HCT116 (cell line): ENCODE data around the gene TP53TG3F.
"Not testable (repeated sequence)": the region's sequence is repeated elsewhere in the genome, so short reads cannot be mapped to it uniquely, and the experiment has no call there.

Experiments used
- ELF1 ChIP-seq: IDR thresholded peaks from 2 replicates; pipeline ENCODE4 v1.6.1; 2012; ENCODE audit warnings: low read depth, borderline replicate concordance
- EZH2 ChIP-seq: fragments of 200-600 bp; sonication (generic); IDR thresholded peaks from 2 replicates; pipeline ENCODE4 v1.6.1; 2017; ENCODE audit warnings: antibody characterized with exemption, mixed run types
- EZH2phosphoT487 ChIP-seq: fragments of 200-600 bp; IDR thresholded peaks from 2 replicates; pipeline ENCODE4 v1.6.1; 2018; ENCODE audit warnings: antibody characterized with exemption, borderline replicate concordance
- JUND ChIP-seq: IDR thresholded peaks from 2 replicates; pipeline ENCODE4 v1.6.1; 2012
- MAX ChIP-seq: IDR thresholded peaks from 2 replicates; pipeline ENCODE4 v1.6.1; 2012
- POLR2A ChIP-seq: IDR thresholded peaks from 2 replicates; pipeline ENCODE4 v1.7.0; 2011; ENCODE audit warnings: borderline replicate concordance; ENCODE audit not compliant: insufficient read depth, insufficient read length; ENCODE audit errors: extremely low read depth
- POLR2AphosphoS5 ChIP-seq: IDR thresholded peaks from 2 replicates; pipeline ENCODE4 v1.6.1; 2011; ENCODE audit warnings: mild to moderate bottlenecking, low read depth, low read length, moderate library complexity
- RAD21 ChIP-seq: IDR thresholded peaks from 2 replicates; pipeline ENCODE4 v1.6.1; 2012; ENCODE audit warnings: low read depth, mild to moderate bottlenecking
- SP1 ChIP-seq: IDR thresholded peaks from 2 replicates; pipeline ENCODE4 v1.6.1; 2012; ENCODE audit warnings: low read depth
- YY1 ChIP-seq: IDR thresholded peaks from 2 replicates; pipeline ENCODE4 v1.6.1; 2011; ENCODE audit warnings: low read length, low read depth, moderate library complexity, mild to moderate bottlenecking; ENCODE audit not compliant: insufficient replicate concordance; ENCODE audit errors: extremely low read depth
- TF ChIP-seq, protein P1 (sequence below), 3 experiments: fragments of 200-600 bp in 1 of 3; sonication (generic) in 1 of 3; IDR thresholded peaks in 2 of 3; conservative IDR thresholded peaks in 1 of 3; 2 replicates each; pipeline ENCODE4 v1.5.1; 2012 to 2017; ENCODE audit warnings: low read depth in 2 of 3, low read length in 2 of 3, antibody characterized with exemption in 1 of 3, borderline replicate concordance in 1 of 3, control low read depth in 1 of 3, mild to moderate bottlenecking in 1 of 3, mixed read lengths in 1 of 3, mixed run types in 1 of 3, moderate library complexity in 1 of 3; ENCODE audit not compliant: insufficient read depth in 1 of 3
- TF ChIP-seq, protein P2 (sequence below): IDR thresholded peaks from 2 replicates; pipeline ENCODE4 v1.6.1; 2012
- TF ChIP-seq, protein P3 (sequence below): IDR thresholded peaks from 2 replicates; pipeline ENCODE4 v1.6.1; 2011; ENCODE audit warnings: mild to moderate bottlenecking, low read length, moderate library complexity; ENCODE audit not compliant: insufficient replicate concordance; ENCODE audit errors: extremely low read depth

DNA sequence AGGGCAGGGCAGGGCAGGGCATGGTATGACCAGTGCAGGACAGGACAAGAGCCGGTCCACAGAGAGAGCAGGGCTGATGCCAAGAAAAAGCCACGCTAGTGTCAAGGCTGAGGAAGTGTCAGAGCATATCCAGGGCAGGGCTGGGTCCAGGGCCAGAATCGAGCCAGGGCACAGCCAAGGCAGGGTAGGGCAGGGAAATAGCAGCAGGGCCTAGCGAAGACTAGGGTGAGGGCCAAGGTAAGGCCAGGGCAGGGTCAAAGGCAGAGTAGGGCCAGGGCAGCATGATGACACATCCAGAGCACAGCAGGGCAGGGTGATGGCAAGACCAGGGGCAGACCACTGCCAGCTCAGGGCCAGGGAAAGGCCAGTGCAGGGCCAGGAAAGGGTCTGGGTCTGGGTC lies 49.7 kb downstream of the TP53TG3F start:
- not testable (repeated sequence) for TF ChIP-seq JUND, SP1, MAX, YY1, EZH2phosphoT487, POLR2AphosphoS5, RAD21, ELF1, POLR2A, EZH2
- TF ChIP-seq, protein P1, sequence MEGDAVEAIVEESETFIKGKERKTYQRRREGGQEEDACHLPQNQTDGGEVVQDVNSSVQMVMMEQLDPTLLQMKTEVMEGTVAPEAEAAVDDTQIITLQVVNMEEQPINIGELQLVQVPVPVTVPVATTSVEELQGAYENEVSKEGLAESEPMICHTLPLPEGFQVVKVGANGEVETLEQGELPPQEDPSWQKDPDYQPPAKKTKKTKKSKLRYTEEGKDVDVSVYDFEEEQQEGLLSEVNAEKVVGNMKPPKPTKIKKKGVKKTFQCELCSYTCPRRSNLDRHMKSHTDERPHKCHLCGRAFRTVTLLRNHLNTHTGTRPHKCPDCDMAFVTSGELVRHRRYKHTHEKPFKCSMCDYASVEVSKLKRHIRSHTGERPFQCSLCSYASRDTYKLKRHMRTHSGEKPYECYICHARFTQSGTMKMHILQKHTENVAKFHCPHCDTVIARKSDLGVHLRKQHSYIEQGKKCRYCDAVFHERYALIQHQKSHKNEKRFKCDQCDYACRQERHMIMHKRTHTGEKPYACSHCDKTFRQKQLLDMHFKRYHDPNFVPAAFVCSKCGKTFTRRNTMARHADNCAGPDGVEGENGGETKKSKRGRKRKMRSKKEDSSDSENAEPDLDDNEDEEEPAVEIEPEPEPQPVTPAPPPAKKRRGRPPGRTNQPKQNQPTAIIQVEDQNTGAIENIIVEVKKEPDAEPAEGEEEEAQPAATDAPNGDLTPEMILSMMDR (IDR thresholded peaks at IDR 0.05 in 2 of 3, conservative IDR thresholded peaks at IDR 0.05 in 1 of 3; ENCODE audit: borderline replicate concordance in 1 of 3, insufficient read depth in 1 of 3, low read depth in 2 of 3, low read length in 2 of 3), result not testable (repeated sequence)
- TF ChIP-seq, protein P2, sequence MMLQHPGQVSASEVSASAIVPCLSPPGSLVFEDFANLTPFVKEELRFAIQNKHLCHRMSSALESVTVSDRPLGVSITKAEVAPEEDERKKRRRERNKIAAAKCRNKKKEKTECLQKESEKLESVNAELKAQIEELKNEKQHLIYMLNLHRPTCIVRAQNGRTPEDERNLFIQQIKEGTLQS, result not testable (repeated sequence)
- TF ChIP-seq, protein P3, sequence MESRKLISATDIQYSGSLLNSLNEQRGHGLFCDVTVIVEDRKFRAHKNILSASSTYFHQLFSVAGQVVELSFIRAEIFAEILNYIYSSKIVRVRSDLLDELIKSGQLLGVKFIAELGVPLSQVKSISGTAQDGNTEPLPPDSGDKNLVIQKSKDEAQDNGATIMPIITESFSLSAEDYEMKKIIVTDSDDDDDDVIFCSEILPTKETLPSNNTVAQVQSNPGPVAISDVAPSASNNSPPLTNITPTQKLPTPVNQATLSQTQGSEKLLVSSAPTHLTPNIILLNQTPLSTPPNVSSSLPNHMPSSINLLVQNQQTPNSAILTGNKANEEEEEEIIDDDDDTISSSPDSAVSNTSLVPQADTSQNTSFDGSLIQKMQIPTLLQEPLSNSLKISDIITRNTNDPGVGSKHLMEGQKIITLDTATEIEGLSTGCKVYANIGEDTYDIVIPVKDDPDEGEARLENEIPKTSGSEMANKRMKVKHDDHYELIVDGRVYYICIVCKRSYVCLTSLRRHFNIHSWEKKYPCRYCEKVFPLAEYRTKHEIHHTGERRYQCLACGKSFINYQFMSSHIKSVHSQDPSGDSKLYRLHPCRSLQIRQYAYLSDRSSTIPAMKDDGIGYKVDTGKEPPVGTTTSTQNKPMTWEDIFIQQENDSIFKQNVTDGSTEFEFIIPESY, result not testable (repeated sequence)
